Activated T-helper 9 cell treated with anti-CD3 and anti-CD28 coated beads, Interleukin-2, amount 50 U/mL, for 16 hours (primary cell): Measurements from ENCODE around the gene NHSL2.
A peak's percentile ranks its signal among the peaks of the same experiment; 100 is the strongest.

Experiments used
- DNase-seq: peaks from one replicate; pipeline ENCODE4 v3.0.0-alpha.2; 2020; ENCODE audit warnings: low read depth

The NHSL2 gene

DNA sequence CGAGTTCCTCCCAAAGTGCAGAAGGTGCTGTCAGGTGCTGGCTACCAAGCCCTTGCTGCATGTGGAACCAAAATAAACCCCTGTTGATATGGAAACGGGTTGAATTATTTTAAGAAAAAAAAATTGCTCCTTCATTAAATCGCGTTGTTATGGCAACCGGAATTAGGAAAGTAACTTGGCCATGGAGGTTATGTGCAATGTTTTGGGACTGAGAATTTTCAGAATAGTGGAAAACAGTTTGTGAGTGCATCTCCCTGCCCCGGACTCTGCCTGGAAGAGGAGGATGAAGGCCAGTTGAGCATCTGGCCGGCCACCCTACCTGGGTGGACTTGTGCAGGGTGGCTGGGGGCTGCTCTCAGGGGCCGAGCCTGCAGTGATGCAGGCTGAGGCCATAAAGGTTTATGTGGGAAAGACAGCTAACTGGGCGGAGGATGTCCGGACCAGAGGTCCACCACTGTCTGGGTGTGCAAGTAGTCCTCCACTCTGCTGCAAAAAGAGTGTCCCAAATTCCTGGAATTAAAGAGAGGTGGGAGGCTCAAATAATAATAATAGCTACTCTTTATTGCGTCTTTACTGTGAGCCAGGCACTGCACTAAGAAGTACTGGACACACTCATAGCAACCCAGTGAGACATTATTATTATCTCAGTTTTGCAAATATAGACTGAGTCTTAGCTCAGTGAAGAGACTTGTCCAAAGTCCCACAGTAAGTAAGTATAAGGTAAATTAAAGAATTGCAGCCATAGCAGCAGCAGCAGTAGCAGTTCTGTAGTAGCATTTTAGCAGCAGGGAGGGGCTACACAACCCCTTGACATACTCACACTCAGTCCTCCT, 200.4 kb downstream of the NHSL2 start:
- no peak for DNase-seq

DNA sequence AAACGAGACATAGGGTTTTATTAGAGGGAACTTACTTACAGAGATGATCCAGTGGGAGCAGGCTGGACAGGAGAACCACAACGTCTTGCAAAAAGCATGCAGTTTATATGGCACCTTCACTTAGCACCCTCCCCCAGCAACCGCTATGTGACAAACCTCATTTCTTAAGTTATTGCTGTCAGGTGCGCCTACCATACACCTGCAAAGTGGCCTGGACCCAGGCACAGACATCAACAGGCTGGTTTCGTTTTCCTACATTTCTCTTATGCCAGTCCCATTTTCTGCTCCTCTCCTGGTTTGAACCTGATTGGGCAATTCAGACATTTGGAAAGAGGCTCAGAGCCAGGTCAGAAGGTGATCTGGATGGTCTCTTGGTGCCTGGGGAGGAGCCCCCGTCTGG, 202.8 kb downstream of the NHSL2 start:
- no peak for DNase-seq

DNA sequence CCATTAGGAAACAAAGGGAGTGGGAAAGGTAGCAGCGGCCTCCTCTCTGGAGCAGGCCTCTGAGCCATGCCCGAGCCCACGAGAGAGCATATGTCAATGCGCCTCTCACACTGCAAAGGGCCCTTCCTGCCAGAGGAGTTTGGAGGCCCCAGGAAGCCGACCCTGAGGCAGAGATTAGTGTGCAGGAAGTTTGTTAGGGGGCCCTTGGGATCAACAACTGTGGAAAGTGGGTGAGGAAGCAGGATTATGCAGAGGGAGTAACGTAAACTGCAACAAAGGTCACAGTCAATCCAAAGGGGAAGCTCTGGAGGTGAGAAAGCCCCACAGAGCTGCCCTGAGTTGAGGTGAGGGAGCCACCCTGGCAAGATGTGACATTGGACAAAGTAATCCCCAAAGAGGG, 203.7 kb downstream of the NHSL2 start:
- no peak for DNase-seq

DNA sequence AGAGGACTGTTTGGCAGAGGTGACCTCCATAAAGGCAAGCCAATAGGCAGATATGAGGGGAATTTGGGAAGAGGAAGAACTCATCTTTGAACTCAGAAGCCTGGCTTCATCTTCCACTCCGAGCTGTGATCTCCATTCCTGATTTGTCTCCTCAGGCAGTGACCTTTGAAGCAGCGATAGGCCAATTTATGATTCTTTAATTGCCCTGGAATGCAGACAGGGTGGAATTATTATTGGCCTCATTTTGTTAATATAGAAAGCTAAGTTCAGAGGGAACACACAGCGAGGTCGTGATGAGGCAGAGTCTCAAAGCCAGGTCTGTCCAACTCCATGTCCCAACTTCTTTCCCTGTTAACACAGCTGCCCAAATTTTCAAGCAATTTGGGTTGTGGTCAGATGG, 204.2 kb downstream of the NHSL2 start:
- no peak for DNase-seq

DNA sequence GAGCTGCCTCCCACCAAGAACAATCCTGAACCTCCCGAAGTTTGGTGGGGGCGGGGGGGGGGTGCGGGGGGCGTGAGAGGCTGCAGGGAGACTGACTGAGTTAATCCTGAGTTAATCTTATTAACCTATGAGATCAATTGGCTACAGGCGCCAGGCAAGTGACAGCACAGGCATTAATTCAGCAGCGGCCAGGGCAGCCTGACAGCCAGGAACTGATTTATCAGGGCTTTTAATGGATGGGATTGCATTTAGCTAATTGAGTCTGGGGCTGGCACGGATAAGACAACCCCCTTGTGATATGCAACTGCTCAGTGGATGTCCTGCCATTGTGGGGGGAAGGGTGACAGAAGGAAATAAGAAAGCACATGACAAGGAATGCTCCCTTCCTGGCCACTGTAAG, 204.7 kb downstream of the NHSL2 start:
- DNase-seq: no peak

DNA sequence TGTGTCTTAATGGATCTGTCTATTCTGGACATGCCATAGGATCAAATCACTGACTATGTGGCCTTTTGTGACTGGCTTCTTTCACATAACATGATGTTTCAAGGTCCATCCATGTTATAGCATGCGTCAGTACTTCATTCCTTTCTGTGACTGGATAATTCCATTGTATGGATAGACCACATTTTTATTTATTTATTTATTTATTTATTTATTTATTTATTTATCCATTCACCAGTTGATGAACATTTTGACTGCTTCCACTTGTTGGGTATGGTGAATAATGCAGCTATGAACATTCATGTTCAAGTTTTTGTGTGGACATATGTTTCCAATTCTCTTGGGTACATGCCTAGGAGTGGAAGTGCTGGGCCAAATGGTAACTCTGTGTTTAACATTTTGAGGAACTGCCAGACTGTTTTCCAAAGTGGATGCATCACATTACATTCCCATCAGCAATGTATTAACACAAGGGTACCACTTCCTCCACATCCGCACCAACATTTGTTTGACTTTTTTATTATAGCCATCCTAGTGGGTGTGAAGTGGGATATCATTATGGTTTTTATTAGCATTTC, 207.1 kb downstream of the NHSL2 start:
- no peak for DNase-seq

DNA sequence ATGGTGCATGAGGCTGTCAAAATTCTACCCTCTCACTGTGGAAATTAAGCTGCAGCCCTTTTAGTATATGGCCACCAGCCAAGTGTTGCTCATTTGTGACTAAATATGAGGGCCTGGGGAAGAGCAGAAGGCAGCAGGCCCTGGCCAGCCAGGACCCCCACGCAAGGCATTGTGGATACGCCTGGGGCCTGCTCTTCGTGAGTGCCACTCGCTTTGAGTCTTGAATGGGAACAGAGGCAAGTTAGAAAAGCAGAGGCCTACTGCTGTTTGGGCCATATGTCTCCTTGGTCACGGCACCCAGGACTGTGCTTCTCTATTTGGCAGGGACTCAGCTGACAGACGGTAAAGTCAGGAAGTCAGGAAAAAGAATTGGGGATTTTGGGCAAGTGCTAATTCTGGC, 210.2 kb downstream of the NHSL2 start:
- DNase-seq: no peak

DNA sequence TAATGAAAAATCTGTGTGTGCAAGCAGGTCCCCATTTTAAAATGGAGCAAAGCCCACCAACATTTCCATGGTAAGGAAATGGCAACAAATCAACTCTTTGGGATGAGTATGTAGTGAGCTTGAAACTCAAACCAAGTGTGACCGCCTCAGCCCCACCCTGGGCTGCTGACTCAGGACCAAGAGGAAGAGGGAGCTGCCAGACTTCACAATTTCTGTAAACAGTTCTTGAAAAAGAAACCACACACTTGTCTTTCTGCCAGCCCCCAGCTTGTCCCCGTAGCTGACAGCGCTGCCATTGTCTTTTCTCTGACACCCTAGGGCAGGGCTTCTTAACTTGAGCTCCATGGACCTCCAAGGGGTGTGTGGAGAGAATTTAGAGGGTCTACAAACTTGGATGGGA, 210.7 kb downstream of the NHSL2 start:
- DNase-seq: peak; percentile 26

DNA sequence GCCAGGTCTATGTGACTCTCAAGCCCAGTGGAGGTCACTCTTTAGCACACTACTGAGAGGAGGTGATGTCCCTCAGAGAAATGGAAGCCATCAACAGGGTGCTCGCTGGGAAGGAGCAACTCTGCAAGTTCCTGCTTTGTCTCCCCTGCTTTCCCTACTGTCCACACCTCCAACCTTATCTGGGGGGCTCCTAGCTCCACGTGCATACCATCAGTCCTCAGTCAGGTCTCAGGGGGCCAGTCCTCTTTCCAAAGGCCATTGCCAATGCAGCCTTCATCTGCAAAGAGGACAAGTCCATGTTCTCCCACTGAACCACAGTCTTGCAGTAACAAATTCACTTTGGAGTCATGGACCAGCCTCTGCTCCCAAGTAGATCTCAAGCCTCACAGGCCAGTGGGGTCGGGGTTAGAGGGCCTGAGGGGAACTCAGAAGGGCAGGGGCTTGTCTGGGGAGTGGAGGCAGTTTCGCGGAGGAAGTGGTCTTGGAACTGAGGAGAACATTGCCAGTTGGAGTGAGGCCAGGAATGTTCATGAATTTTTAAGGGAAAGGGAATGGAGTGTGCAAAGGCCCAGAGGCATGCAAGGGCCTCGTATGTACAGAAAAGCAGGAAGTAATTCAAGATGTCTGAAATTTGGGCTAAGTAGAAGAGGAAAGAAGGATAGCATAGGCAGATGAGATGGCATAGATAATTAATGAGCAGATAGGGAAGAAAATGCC, 212.1 kb downstream of the NHSL2 start:
- no peak for DNase-seq

DNA sequence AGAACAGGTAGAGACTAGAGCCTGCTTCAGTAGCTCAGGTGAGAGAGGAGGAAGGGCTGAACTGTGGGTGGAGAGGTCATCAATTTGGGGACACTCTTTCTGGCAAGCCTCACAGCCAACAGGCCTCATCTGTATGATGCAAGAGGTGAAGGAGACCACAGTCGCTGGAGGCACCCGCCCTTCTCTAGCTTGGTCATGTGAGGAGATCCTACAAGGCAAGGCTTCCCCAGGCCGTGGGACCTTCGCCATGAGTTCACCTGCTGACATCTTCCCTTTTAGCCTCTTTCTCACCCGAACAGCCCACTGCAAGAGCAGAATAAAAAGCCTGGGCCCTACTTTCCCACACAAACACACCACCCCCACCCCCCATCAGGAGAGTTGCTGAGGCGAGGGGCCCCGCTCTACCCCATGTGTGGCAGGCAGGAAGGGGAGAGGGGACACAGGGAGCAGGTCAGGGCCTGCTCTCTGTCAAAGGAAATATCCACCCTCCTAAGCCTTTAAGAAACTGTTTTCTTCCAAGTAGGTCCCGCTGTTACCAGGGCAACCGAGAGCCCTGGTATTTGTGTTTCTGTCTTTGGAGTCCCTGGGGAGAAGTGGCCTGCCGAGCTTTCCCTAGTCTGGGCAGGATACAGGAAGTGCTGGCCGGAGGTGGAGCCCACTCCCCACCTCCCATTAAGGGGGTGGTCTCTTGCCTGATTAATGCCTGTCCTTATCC, 213.0 kb downstream of the NHSL2 start:
- no peak for DNase-seq

DNA sequence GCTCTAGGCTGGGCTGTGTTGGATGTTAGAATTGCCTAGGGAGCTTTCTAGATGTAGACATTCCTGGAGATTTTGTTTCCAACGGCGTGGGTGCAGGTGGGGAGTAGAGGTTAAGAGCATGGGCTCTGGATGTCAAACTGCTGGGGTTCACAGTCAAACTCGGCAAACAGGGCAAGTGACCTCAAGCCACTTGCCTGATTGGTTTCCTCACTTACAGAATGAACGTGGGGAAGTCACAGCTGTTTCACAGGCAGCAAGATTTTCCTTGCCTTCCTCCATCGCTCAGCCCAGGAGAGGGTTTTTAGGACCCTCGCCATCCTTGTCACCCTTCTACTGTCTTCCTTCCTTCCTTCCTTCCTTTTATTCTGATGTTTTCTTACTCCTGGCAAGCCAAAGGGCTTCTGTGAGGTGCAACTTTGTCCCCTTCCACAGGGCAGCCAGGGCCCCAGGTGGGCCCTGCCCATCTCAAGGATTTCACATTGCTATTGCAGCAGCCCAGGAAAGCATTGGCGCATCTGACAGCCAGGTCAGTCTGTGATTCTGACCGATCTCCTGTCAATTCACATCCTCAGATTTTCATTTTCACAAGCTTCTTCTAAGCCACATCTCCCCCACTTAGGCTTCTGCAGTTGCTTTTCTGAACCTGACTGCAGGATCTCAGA, 214.0 kb downstream of the NHSL2 start:
- no peak for DNase-seq

DNA sequence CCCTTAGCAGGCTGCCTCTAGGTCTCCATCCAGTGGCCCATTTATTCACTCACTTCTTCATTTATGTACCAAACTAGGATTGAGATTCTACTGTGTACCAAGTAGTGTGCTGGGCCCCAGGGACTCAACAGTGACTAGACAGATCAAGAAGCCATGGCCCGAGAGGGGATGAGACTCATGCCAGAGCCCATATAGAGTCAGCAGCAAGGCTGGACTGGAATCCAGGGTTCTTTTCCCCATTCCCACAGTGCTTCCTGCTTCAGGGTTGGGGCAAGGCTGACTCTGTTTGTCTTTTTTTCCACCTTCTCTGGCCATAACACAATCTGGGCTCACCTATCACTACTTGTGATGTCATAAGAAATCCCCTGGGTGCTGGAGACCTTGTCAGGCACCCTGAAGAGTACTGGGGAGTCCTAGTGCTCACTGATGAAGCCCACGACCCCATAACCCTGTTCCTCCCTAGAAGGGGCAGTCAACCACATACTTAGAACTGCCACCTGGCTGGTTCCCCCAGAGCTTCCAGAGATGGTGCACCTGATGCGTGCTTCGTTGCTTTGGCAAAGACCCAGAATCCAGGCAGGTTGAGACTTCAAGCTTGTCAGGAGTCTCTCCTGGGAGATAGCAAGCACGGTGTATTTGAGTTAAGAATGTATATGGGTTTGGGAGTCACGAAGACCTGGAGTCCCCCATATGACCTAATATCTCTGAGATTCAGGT, 214.8 kb downstream of the NHSL2 start:
- no peak for DNase-seq

DNA sequence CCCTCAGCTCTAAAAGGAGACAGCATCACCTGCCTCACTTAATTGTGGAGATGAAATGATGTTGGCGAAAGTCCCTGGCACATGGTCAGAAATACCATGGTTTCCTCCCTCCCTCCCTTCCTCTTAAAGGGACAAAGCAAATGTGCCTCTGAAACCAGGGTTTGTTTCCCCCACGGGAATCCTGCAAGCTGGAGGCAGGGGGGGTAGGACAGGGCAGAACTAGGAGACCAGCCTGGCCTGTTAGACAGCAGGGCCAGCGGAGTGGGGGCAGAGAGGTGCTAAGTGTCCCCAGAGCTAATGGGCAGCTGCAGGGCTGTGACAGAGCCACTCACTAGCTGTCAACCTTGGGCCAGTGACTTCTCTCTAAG, 215.4 kb downstream of the NHSL2 start:
- no peak for DNase-seq

DNA sequence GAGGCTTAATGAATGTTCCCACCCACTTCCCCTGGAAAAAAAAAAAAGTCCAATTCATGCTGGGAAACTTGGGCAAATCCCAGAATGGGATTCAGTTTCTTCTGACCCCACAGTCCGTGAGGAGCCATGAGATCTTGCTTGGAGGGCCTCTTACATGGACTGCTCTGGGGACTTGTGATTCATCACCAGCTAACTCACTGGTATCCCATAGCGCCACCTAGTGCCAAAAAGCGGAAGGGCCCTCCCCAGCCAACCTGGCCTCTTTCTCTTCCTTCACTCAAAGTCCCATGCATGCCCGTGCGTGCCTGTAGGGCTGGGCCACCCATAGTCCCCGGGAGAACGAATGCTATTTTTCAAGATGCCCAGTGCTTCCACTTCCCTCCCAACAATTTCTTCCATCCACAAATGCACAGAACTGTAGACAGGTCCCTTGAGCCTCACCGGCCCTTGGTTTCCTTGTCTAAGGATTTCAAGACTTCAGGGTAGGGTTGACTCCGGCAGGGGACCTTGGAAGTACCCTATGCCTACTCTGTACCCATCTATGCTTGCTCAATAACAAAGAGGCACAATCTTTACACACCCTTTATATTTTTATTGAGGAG, 216.0 kb downstream of the NHSL2 start:
- peak; percentile 71 for DNase-seq

DNA sequence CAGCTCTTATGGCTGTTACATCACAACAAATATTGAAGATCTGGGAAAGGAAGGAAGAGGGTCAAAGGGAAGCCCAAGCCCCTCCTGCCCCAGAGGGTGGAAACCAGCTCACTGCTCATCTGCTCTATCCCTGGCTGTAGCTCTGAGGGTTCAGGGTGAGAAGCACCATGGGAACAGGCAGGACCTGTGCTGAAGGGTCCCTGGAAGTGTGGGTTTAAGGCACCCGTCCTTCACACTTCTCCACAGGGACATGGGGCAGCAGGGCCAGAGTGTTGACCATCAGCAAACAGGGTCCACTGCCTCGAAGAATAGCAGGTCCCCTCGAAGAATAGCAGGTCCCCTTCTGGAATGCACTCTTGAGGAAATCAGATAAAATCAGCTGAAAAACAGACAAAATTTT, 216.7 kb downstream of the NHSL2 start:
- no peak for DNase-seq

DNA sequence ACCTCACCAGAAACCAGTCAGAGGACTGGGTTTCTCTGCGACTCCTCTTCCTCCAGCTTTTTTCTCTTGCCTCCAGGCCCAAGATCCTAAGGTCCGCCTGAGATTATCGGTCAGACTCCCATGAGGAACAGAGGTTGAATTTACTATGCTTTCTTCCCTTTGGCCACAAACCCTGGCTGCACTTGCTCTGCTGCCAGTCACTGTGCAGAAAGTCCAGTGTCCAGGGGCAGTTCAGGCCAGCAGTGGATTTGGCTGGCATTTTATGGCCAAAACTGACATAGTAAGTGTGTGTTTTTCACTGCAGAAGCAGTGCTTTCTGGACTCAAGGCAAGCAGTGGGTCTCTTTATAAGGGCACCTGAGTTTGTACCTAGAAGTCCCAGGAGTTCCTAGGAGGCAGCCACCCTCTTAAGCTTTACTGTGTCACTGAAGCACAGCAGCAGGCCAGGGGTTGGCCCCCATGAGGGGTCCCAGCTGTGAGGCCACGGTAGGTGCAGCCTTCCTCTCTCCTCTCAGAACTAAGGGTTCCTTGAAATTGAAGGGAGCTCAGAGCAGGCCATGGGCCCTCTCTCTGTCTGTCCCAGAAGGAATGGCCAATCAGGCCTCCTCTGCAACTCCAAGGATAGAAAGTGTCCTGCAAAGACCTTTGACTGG, 217.7 kb downstream of the NHSL2 start:
- DNase-seq: no peak

DNA sequence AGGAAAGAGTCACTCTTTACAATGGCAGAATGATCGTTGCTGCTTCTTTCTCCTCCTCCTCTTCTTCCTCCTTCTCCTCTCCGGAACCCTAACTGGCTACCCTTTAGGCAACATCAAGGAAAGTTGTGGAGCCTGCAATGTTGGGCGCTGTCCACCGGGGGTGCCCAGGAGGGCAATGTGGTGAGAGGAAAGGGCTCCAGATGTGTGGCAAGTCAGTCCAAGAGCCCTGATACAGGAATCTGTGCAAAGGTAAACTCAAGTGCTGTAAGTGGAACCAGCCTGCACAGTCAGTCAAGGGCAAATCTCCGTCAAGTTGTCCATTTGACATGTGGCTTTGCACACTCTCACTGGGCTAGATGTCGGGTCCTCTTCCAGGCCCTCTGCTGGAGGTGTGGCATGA, 218.2 kb downstream of the NHSL2 start:
- DNase-seq: no peak

DNA sequence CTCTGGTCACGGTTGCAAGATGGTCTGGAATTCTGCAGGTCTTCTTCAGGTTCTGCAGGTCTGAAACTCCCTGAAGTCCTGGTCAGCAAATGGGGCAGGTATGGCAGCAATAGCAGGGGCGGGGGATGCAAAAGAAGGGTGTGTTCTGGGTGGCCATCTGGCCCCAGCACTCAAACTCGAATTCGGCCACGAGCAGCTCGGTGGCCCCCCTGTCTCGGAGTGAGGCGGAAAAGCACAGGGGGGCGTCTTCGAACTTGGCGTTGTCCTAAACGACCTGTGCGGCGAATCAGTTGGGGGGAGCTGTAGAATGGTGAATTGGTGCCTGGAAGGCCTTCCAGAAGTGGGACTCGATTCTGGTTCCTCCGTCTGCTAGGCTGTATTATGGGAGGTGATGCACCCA, 219.0 kb downstream of the NHSL2 start:
- DNase-seq: no peak

DNA sequence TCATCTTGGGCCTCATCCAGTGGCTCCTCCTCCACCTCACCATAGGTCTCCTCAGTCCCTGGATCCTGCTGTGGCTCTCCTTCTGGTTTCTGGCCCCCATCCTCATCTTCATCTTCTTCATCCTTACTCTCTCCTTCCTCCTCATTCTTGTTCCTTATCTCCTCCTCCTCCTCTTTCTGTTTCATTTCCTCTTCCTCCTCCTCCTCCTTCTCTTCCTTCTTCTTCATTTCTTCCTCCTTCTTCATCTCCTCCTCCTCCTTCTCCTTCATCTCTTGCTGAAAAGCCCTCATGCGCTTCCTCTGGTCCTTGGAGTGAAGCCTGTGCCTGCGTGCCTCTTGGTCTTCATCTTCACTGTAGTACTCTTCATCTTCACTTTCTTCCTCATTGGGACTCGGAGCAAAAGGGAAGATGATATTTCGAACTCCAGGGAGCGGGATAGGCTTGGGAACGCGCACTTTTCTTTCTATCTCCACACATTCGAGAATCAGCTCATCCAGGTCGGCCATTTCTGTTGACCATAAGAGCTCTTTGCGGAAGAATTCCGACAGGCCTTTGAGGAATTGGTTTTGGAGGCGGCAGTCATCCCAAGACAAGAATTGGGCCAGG, 219.6 kb downstream of the NHSL2 start:
- no peak for DNase-seq

DNA sequence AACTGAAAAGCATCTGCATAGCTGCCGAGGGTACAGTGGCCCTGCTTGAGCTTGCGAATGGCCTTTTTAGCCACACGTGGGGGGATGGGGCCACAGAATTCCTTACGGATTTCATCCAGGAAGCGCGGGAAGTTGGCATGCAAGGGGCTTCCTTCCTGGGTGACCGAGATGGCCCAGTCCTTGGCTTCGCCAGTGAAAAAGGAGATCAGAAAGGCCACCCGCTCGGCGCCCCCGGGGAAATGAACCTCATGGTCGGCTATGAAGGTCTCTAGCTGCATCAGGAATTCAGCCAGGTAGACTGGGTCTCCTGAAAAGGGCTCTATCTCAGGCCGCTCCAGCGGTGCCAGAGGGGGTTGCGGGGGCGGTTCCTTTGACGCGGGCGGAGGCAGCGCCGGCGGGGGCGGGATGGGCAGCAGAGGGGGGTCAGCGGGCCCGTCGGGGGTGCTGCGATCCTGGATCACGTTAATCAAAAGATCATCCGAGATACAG, 220.2 kb downstream of the NHSL2 start:
- no peak for DNase-seq
